GM12892 (cell line): ENCODE data around the gene CXCR5.
A peak's percentile ranks its signal among the peaks of the same experiment; 100 is the strongest.

Source experiments
- DNase-seq: peaks from one replicate; pipeline ENCODE4 v3.0.0; 2011; ENCODE audit not compliant: insufficient read length
- FAIRE-seq: peaks from 2 replicates; lab custom pipeline; 2011; peaks lifted over from hg19 to GRCh38; lab: Jason Lieb, UNC
- POLR2A ChIP-seq: IDR thresholded peaks from 2 replicates; pipeline ENCODE4 v1.6.1; 2011; ENCODE audit warnings: low read depth, low read length, control low read depth
- POLR2AphosphoS5 ChIP-seq: IDR thresholded peaks from 2 replicates; pipeline ENCODE4 v1.6.1; 2011; ENCODE audit warnings: low read depth, low read length, control low read depth
- TAF1 ChIP-seq: IDR thresholded peaks from 2 replicates; pipeline ENCODE4 v1.6.1; 2011; ENCODE audit warnings: low read depth, mild to moderate bottlenecking, control low read depth, low read length, borderline replicate concordance

CXCR5 gene

DNA sequence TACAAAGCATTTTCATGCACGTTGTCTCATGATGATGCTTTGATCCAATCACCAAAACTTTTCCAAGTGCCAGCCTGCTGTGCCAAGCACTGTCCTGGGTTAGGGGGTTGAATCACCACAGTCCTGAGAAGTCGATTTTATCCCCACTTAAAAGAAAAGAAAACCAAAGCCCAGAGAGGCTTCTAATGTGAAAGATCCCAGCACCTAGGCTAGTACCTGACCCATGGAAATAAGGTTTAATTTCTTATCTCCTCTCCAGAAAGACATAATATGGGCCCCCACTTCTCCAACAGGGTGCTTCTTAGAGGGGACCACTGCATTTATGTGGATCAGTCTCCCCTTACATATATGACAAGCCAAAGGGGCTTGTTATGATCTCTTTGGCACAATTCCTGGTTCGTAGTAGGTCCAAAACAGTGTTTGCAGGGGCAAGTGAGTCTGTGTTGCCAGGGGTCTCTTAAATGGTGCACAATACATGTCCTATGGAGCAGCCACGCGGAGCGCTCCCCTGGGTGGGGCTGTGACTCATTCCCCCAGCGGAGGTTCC lies 43.9 kb downstream of the CXCR5 start:
- DNase-seq (no peak), FAIRE-seq (peak; percentile 30)
- TF ChIP-seq TAF1 (no peak), POLR2A (no peak), POLR2AphosphoS5 (no peak)

DNA sequence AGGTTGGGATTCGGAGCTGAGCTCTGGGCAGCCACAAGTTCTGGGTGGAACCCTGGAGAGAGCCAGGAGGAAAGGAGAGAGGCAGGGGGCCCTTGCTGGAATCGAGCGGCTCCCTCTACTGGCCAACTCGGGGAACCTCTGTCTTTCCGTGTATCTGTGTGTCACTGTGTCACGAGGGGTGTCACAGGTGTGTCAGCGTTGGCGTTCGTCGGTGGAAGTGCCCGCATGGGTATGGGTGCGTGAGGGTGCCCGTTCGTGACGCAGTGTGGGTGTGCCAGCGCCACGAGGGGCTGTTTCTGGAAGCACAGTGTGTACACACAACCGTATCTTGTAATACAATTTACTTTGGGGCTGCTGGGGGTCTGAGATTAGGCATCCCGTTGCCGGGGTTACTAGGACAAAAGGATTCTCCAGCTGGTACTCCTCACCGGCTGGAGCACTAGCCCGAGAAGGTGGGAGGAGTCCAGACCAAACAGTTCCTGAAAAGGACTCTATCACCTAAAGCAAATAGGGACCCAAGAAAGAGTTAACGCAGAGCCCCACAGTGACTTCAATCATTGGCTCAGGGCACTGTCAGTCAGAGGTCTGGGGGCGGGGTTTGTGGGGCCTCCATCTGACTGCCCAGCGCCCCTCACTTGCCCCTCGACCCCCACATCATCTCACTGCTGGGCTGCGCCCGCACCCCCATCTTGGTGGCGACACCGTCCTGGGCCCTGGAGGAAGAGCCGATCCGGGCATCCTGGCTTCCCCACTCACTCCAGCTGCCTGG lies 44.6 kb downstream of the CXCR5 start:
- FAIRE-seq (peak; percentile 99), DNase-seq (peak; percentile 87)
- TF ChIP-seq POLR2AphosphoS5 (no peak), TAF1 (no peak), POLR2A (no peak)

DNA sequence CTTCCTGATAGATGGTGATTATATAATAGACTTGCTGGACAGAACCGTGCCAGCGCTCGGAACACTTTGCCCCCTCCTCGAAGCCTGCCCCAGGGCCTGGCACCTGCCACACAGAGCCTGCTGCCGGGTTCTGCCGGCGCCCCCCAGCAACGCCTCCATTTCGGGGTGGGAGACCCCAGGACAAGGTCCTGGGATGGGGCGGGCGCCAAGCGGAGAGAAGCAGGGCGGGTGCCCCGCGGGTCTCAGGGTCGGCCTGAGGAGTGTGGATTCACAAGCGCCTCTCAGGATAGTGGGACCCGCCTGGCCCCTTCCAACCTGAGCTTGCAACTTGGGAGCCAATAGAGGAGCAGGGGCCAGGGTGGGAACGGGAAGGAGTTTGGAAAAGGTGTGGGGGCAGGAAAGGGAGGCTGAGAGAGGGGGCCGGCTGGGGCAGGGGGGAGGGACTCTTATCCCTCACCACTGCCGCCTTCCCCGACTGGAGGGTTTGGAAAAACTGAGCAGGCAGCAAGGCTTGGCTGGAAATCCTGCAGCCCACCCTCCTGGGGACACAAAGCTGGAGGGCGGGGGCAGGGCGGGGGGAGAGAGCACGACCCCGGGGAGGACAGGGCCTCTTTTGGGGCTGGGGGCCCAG lies 45.3 kb downstream of the CXCR5 start:
- FAIRE-seq = no peak
- no peak for DNase-seq
- TF ChIP-seq TAF1 = no peak
- no peak for TF ChIP-seq POLR2A
- TF ChIP-seq POLR2AphosphoS5 = no peak

DNA sequence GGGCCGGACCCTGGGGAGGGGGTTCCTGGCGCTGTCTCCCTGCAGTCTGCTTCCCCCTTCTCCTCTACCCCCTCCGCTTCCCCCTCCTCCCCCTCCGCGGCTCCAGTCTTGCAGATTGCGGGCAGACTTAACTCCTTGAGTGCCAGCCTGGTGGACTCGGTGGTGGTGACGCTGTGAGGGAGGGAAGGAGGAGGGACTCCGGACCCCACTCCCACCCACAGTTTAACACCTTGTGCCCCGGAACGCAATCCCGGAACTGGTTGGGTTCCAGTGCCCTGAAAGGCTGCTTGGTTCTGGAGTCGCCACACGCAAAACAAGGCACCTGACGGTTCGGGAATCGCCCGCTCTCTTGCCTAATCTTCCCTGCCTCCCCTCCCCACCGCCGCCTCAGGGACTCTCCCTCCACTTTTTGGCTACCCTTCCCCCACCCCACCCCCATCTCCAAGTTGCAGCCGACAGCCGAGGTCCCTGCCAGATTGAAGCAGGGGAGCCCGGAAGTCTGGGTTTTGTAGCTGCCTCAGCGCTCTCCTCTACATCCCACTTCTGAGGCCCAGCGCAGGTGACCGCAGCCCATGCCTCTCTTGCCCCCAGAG lies 45.9 kb downstream of the CXCR5 start:
- no peak for DNase-seq
- TF ChIP-seq POLR2A (no peak), POLR2AphosphoS5 (no peak), TAF1 (no peak)
- FAIRE-seq = peak; percentile 14

DNA sequence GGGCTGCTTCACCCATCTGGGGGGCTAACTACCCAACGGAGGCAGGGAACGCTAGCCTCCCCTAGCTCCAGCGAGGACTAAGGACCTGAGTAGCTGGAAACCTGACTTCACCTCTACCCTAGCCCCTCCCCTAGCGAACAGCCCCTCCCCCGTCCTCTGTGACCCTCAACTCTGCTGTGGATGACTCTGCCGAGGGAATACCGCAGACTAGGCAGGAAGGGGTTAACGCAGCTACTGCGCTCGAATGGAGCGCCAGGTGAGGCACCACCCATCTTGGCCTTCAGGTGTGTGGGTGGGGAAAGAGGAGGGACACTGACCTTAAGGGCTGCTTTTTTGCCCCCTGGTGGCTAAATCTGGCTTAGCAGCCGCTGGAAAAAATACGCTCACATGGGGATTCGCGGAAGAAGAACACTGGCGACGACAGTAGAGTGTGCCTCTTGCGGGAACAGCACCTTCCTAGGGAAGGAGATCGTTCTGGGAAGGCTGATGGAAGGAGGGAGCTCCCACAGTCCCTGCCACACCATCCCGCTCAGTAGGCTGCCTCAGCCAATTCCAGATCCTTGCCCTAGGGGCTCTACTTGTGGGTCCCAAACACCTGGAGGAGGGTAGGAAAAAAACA lies 46.5 kb downstream of the CXCR5 start:
- TF ChIP-seq TAF1 (no peak), POLR2A (no peak), POLR2AphosphoS5 (no peak)
- DNase-seq = peak; percentile 71
- FAIRE-seq = peak; percentile 99

GRCh38 chr11:118931571-118931970 lies 47.9 kb downstream of the CXCR5 start:
- no peak for FAIRE-seq
- no peak for DNase-seq
- TF ChIP-seq POLR2AphosphoS5 = no peak
- no peak for TF ChIP-seq POLR2A
- TF ChIP-seq TAF1 = no peak

DNA sequence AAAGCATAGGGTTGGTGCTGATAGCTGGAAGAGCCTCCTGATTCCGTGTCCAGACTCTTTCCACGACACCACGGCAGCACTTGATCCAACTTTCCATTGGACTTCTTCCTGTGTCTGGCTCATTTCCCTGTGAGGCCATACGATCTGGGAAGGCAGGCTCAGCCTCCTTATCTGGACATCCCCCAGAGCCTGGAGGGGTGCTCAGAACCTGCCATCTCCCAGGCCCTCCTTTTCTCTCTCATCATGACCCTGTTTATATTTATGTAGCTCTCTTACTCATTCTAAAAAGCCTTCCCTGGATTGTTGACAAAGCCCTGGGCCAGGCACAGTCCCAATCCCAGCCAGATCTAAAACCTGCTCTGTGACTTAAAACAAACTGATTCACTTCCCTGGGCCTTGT lies 49.8 kb downstream of the CXCR5 start:
- FAIRE-seq = no peak
- DNase-seq = no peak
- TF ChIP-seq TAF1 (no peak), POLR2A (no peak), POLR2AphosphoS5 (no peak)

GRCh38 chr11:118935376-118935775 lies 51.7 kb downstream of the CXCR5 start:
- DNase-seq = no peak
- TF ChIP-seq TAF1 (no peak), POLR2A (no peak), POLR2AphosphoS5 (no peak)
- peak; percentile 63 for FAIRE-seq

DNA sequence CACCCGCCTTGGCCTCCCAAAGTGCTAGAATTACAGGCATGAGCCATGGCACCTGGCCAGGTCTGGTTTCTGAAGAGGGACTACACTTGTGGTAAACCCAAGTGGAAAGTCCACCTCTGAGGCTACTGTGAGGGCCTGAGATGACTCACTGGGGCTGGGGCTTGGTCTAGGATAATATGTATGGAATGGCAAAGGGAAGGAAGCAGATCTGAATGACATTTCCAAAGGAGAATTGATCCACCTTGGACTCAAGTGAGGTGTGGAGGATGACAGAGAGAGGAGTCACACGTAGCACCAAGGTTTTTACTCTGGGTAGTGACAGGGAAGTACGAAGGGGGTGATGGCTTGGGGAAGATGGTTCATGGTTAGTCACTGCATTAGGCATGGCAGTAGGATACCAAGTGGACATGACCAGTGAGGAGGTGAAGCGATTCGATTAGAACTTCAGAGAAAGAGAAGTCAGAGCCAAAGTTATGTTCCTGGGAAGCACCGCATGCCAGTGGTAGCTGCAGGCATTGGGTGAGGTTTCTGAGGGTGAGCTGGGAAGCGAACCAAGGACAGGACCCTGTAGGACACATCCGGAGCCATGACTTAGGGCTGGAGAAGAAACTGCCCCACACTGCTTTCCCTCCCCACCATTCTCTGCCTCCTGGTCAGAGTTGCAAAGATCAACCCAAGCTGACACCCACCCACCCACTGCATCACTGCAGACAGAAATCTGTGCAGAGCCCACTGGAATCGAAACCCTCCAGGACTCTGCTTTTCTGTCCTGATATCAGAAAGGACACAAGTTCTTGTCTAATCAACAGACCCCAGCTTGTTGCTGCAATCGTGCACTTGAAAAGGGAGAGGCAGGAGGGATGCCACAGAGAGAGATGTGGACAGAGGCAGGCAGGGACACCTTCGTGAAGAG lies 55.1 kb downstream of the CXCR5 start:
- DNase-seq (no peak), FAIRE-seq (no peak)
- no peak for TF ChIP-seq POLR2A
- no peak for TF ChIP-seq POLR2AphosphoS5
- TF ChIP-seq TAF1 = no peak

GRCh38 chr11:118939404-118939915 lies 55.8 kb downstream of the CXCR5 start:
- TF ChIP-seq TAF1 (no peak), POLR2A (no peak), POLR2AphosphoS5 (no peak)
- FAIRE-seq = no peak
- DNase-seq = no peak
